MM.1S (cell line): ENCODE measurements around the gene MOCS1.

ENCODE experiments used
- DNase-seq: peaks from one replicate; pipeline ENCODE4 v3.0.0-alpha.2; 2015
- H2AFZ ChIP-seq: fragments of 300-600 bp; sonication (generic); 2 replicates; pipeline ENCODE4 v1.6.0; 2016; ENCODE audit warnings: antibody characterized with exemption, low read length
- H3F3A ChIP-seq: fragments of 300-600 bp; sonication (generic); 2 replicates; pipeline ENCODE4 v1.6.1; 2016; ENCODE audit warnings: mild to moderate bottlenecking, antibody characterized with exemption, low read length, moderate library complexity, mixed read lengths; ENCODE audit not compliant: insufficient read depth
- H3K27ac ChIP-seq: fragments of 300-600 bp; sonication (generic); 2 replicates; pipeline ENCODE4 v1.5.1; 2016; ENCODE audit warnings: mild to moderate bottlenecking, low read length
- H3K27me3 ChIP-seq: fragments of 300-600 bp; sonication (generic); replicated peaks from 2 replicates; pipeline ENCODE4 v1.6.0; 2016; ENCODE audit warnings: low read length; ENCODE audit not compliant: insufficient read depth
- H3K36me3 ChIP-seq: fragments of 300-600 bp; sonication (generic); replicated peaks from 2 replicates; pipeline ENCODE4 v1.6.1; 2016; ENCODE audit warnings: mild to moderate bottlenecking, low read length, mixed read lengths; ENCODE audit not compliant: insufficient read depth
- H3K4me1 ChIP-seq: fragments of 300-600 bp; sonication (generic); 2 replicates; pipeline ENCODE4 v1.6.1; 2016; ENCODE audit warnings: low read length, mixed read lengths
- H3K4me2 ChIP-seq: fragments of 300-600 bp; sonication (generic); 2 replicates; pipeline ENCODE4 v1.6.0; 2016; ENCODE audit warnings: low read depth, low read length
- H3K4me3 ChIP-seq: fragments of 300-600 bp; sonication (generic); 2 replicates; pipeline ENCODE4 v1.5.1; 2016; ENCODE audit warnings: low read length, mixed read lengths
- H3K79me2 ChIP-seq: fragments of 300-600 bp; sonication (generic); 2 replicates; pipeline ENCODE4 v1.6.1; 2016; ENCODE audit warnings: mixed run types, low read length, mixed read lengths
- H3K9ac ChIP-seq: fragments of 300-600 bp; sonication (generic); 2 replicates; pipeline ENCODE4 v1.6.1; 2016; ENCODE audit warnings: low read length, mixed read lengths
- H3K9me2 ChIP-seq: fragments of 300-600 bp; sonication (generic); replicated peaks from 2 replicates; pipeline ENCODE4 v1.6.1; 2016; ENCODE audit warnings: mild to moderate bottlenecking, low read length, mixed read lengths; ENCODE audit not compliant: insufficient read depth
- H3K9me3 ChIP-seq: fragments of 300-600 bp; sonication (generic); replicated peaks from 2 replicates; pipeline ENCODE4 v1.6.1; 2016; ENCODE audit warnings: mild to moderate bottlenecking, low read length, mixed read lengths; ENCODE audit not compliant: insufficient read depth
- H4K20me1 ChIP-seq: fragments of 300-600 bp; sonication (generic); 2 replicates; pipeline ENCODE4 v1.6.1; 2016; ENCODE audit warnings: mild to moderate bottlenecking, low read length, moderate library complexity, mixed read lengths; ENCODE audit not compliant: insufficient read depth
- EZH2 ChIP-seq: fragments of 300-600 bp; sonication (generic); optimal IDR thresholded peaks from 2 replicates; pipeline ENCODE3; 2017; ENCODE audit warnings: low read depth, mild to moderate bottlenecking, antibody characterized with exemption, low read length, mixed read lengths
- EZH2phosphoT487 ChIP-seq: fragments of 300-600 bp; sonication (generic); IDR thresholded peaks from 2 replicates; pipeline ENCODE4 v1.6.1; 2018; ENCODE audit warnings: antibody characterized with exemption, low read length
- TF ChIP-seq, protein P1 (sequence below): fragments of 300-600 bp; sonication (generic); IDR thresholded peaks from 2 replicates; pipeline ENCODE4 v1.5.1; 2016; ENCODE audit warnings: antibody characterized with exemption, low read length, mixed read lengths

The MOCS1 gene

DNA sequence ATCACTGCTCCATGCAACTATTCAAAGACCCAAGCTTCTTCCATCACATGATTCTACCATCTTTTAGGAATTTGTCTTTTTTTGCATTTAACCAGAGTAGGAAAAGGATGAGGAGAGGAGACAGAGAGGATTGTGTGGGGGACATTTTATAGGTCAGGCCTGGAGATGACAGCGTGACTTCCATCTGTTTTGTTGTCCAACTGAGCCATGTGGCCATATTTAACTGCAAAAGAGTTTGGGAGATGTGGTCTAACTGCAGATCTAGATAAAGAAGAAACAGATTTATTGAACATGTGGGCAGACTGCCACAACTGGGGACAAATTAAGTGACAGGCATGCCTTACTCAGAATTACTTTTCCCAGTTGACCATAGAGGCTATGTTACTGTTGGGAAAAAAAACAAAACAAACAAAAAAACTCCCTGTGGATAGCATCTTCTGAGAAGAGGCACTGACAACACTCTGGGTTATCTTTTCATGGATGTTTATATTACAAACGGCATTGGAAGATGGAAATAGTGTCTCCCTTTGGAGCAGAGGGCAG is 18.9 kb upstream of the MOCS1 start:
- no peak for TF ChIP-seq EZH2
- TF ChIP-seq EZH2phosphoT487: no peak
- TF ChIP-seq, protein P1, sequence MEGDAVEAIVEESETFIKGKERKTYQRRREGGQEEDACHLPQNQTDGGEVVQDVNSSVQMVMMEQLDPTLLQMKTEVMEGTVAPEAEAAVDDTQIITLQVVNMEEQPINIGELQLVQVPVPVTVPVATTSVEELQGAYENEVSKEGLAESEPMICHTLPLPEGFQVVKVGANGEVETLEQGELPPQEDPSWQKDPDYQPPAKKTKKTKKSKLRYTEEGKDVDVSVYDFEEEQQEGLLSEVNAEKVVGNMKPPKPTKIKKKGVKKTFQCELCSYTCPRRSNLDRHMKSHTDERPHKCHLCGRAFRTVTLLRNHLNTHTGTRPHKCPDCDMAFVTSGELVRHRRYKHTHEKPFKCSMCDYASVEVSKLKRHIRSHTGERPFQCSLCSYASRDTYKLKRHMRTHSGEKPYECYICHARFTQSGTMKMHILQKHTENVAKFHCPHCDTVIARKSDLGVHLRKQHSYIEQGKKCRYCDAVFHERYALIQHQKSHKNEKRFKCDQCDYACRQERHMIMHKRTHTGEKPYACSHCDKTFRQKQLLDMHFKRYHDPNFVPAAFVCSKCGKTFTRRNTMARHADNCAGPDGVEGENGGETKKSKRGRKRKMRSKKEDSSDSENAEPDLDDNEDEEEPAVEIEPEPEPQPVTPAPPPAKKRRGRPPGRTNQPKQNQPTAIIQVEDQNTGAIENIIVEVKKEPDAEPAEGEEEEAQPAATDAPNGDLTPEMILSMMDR: no peak
- H3K27ac ChIP-seq: no peak overlapping the region
- no peak overlapping the region for H3K4me3 ChIP-seq
- H3K36me3 ChIP-seq: no peaks in the 10 kb centered on the region
- H3K79me2 ChIP-seq: no peaks in the 10 kb centered on the region
- no peak overlapping the region for H2AFZ ChIP-seq
- no peaks in the 10 kb centered on the region for H3K9me2 ChIP-seq
- H3F3A ChIP-seq: no peaks in the 10 kb centered on the region
- no peak overlapping the region for H3K4me2 ChIP-seq
- H4K20me1 ChIP-seq: no peaks in the 10 kb centered on the region
- no peaks in the 10 kb centered on the region for H3K4me1 ChIP-seq
- H3K27me3 ChIP-seq: no peaks in the 10 kb centered on the region
- no peak for DNase-seq
- no peak overlapping the region for H3K9ac ChIP-seq
- no peaks in the 10 kb centered on the region for H3K9me3 ChIP-seq

DNA sequence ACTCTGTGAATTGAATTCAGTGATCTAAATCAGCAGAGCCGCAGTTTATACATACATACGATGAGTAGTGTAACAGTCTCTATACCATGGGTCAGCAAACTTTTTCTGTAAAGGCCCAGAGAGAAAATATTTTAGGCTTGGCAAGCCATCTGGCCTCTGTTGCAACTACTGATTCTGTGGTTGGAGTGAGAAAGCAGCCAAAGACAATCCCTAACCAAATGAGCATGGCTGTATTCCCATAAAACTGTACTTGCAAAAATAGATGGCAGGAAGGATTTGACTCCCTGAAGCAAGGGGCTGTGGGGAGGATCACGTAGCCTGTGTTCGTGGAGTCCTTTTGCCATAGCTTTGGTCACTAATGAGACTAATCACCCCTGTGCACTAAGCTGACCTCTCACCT is 17.9 kb upstream of the MOCS1 start:
- no peaks in the 10 kb centered on the region for H3K9me2 ChIP-seq
- no peak for DNase-seq
- H2AFZ ChIP-seq: no peak overlapping the region
- H3K36me3 ChIP-seq: no peaks in the 10 kb centered on the region
- H3K27me3 ChIP-seq: no peaks in the 10 kb centered on the region
- no peaks in the 10 kb centered on the region for H3K79me2 ChIP-seq
- H3K4me2 ChIP-seq: no peak overlapping the region
- H3K27ac ChIP-seq: no peak overlapping the region
- H3F3A ChIP-seq: no peaks in the 10 kb centered on the region
- H4K20me1 ChIP-seq: no peaks in the 10 kb centered on the region
- TF ChIP-seq EZH2phosphoT487 (no peak), EZH2 (no peak)
- TF ChIP-seq, protein P1: no peak
- no peak overlapping the region for H3K4me3 ChIP-seq
- no peak overlapping the region for H3K9ac ChIP-seq
- H3K9me3 ChIP-seq: no peaks in the 10 kb centered on the region
- no peaks in the 10 kb centered on the region for H3K4me1 ChIP-seq

DNA sequence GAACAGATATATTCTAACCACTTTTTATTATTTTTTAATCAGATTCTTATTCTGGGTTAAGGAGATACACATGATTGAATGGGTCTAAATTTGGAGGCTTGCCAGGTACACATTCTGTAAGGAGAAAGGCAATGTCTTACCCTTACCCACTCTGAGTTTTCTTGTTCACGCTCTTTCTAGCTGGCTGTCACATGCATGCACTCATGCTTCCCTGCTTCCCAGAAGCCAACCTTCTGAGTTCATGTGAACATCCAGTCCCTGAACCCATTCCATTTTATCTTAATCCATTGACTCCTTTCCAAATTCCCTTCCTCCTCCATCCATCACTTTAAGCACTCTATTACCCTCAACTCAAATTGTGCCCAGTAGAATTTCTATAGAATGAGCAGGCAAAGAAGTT is 17.5 kb upstream of the MOCS1 start:
- no peak overlapping the region for H2AFZ ChIP-seq
- H3K9me3 ChIP-seq: no peaks in the 10 kb centered on the region
- no peak overlapping the region for H3K27ac ChIP-seq
- no peaks in the 10 kb centered on the region for H3K4me1 ChIP-seq
- TF ChIP-seq EZH2: no peak
- TF ChIP-seq, protein P1: no peak
- no peak for TF ChIP-seq EZH2phosphoT487
- H3K79me2 ChIP-seq: no peaks in the 10 kb centered on the region
- no peaks in the 10 kb centered on the region for H3K36me3 ChIP-seq
- H3K9ac ChIP-seq: no peak overlapping the region
- no peak overlapping the region for H3K4me3 ChIP-seq
- no peak for DNase-seq
- H3F3A ChIP-seq: no peaks in the 10 kb centered on the region
- no peaks in the 10 kb centered on the region for H4K20me1 ChIP-seq
- H3K27me3 ChIP-seq: no peaks in the 10 kb centered on the region
- H3K4me2 ChIP-seq: no peak overlapping the region
- no peaks in the 10 kb centered on the region for H3K9me2 ChIP-seq
